Measurements from ENCODE around the gene GNB4. TPM values are rescaled to one million over a fixed set of nuclear protein-coding genes. Genes with fewer than 3 reads are reported as not detected.

The GNB4 gene
- total RNA-seq, 1 donor from 2014 or later: 56.6 TPM

- H3K9me3 ChIP-seq: no peaks in the 10 kb centered on the region
- no peak for ATAC-seq
- intact Hi-C loops (cut with DNase I): no loop called here
- no peak for TF ChIP-seq CTCF (IDR thresholded peaks at IDR 0.05)
- H3K4me1 ChIP-seq: peaks cover 3% of the 10 kb centered on the region
- H3K27ac ChIP-seq: no peak overlapping the region
- H3K27me3 ChIP-seq: no peaks in the 10 kb centered on the region
- DNase-seq: no peak
- H3K4me3 ChIP-seq: no peak overlapping the region
- no peaks in the 10 kb centered on the region for H3K36me3 ChIP-seq
Measured at GRCh38 chr3:179463319-179463718, 12.0 kb upstream of the GNB4 start.

GRCh38 chr3:179460260-179460659 lies 9.0 kb upstream of the GNB4 start:
- DNase-seq (no peak), ATAC-seq (no peak)
- TF ChIP-seq CTCF (IDR thresholded peaks at IDR 0.05): no peak
- Histone ChIP-seq H3K4me1 (peaks cover 3% of the 10 kb centered on the region), H3K27ac (no peak overlapping the region), H3K9me3 (no peaks in the 10 kb centered on the region), H3K36me3 (no peaks in the 10 kb centered on the region), H3K4me3 (no peak overlapping the region), H3K27me3 (no peaks in the 10 kb centered on the region)
- intact Hi-C loops (cut with DNase I): no loop called here

- H3K36me3 ChIP-seq: no peaks in the 10 kb centered on the region
- no peaks in the 10 kb centered on the region for H3K9me3 ChIP-seq
- no peak for TF ChIP-seq CTCF (IDR thresholded peaks at IDR 0.05)
- no peak for ATAC-seq
- peaks cover 13% of the 10 kb centered on the region for H3K4me1 ChIP-seq
- DNase-seq: no peak
- H3K4me3 ChIP-seq: no peak overlapping the region
- intact Hi-C loops (cut with DNase I): no loop called here
- H3K27me3 ChIP-seq: no peaks in the 10 kb centered on the region
- no peak overlapping the region for H3K27ac ChIP-seq
Measured at GRCh38 chr3:179455954-179456353, 4.7 kb upstream of the GNB4 start.

GRCh38 chr3:179454887-179455286 lies 3.6 kb upstream of the GNB4 start:
- Histone ChIP-seq H3K9me3 (no peaks in the 10 kb centered on the region), H3K27ac (no peak overlapping the region), H3K4me3 (no peak overlapping the region), H3K27me3 (no peaks in the 10 kb centered on the region), H3K36me3 (no peaks in the 10 kb centered on the region), H3K4me1 (peaks cover 11% of the 10 kb centered on the region)
- no peak for TF ChIP-seq CTCF (IDR thresholded peaks at IDR 0.05)
- ATAC-seq (no peak), DNase-seq (no peak)
- intact Hi-C loops (cut with DNase I): no loop called here

GRCh38 chr3:179453967-179454366 lies 2.7 kb upstream of the GNB4 start:
- ATAC-seq (no peak), DNase-seq (no peak)
- no peaks in the 10 kb centered on the region for H3K27me3 ChIP-seq
- H3K36me3 ChIP-seq: no peaks in the 10 kb centered on the region
- no peak for TF ChIP-seq CTCF (IDR thresholded peaks at IDR 0.05)
- H3K9me3 ChIP-seq: no peaks in the 10 kb centered on the region
- no peak overlapping the region for H3K27ac ChIP-seq
- H3K4me3 ChIP-seq: no peak overlapping the region
- intact Hi-C loops (cut with DNase I): no loop called here
- peaks cover 15% of the 10 kb centered on the region for H3K4me1 ChIP-seq

- Histone ChIP-seq H3K27me3 (no peaks in the 10 kb centered on the region), H3K4me1 (peaks cover 19% of the 10 kb centered on the region), H3K4me3 (no peak overlapping the region), H3K27ac (peak overlapping the region; percentile 90), H3K9me3 (no peaks in the 10 kb centered on the region), H3K36me3 (no peaks in the 10 kb centered on the region)
- no peak for ATAC-seq
- no peak for DNase-seq
- intact Hi-C loops (cut with DNase I): no loop called here
- no peak for TF ChIP-seq CTCF (IDR thresholded peaks at IDR 0.05)
Measured at GRCh38 chr3:179452872-179453271, 1.6 kb upstream of the GNB4 start.

Data from upper lobe of right lung (tissue), 1 donor.